ENCODE measurements around the gene LCN10. TPM values are rescaled to one million over a fixed set of nuclear protein-coding genes. Genes with fewer than 3 reads are reported as not detected.
"Not testable (repeated sequence)": the region's sequence is repeated elsewhere in the genome, so short reads cannot be mapped to it uniquely, and the experiment has no call there.

The LCN10 gene
- total and polyA plus RNA-seq, 2 of the 13 experiments (the other 11 are each of a cell fraction or from before 2014, with no cell fraction given) = 0.53 to 0.61 TPM

DNA sequence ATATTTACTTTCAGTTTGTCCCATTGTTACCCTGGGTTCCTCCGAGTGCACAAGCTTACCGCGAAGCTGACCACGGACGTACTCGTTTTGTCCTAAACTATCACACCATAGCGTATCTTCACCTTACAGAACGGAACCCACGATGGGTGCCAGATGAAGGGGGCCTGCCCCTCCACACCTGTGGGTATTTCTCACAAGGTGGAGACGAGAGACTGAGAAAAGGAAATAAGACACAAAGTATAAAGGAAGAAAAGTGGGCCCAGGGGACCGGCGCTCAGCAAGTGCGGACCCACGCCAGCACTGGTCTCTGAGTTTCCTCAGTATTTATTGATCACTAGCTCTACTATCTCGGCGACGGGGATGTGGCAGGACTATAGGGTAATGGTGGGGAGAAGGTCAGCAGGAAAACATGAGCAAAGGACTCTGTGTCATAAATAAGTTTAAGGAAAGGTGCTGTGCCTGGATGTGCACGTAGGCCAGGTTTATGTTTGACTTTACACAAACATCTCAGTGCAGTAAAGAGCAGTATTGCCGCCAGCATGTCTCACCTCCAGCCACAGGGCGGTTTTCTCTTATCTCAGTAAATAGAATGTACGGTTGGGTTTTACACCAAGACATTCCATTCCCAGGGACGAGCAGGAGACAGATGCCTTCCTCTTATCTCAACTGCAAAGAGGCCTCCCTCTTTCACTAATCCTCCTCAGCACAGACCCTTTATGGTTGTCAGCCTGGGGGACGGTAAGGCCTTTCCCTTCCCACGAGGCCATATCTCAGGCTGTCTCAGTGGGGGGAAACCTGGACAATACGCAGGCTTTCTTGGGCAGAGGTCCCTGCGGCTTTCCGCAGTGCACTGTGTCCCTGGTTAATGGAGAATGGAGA lies 46.1 kb upstream of the LCN10 start (continued):
- TF ChIP-seq ZNF503 (CRISPR knock-in tag; IDR thresholded peaks at IDR 0.05) (peak; percentile 85), CBX1 (IDR thresholded peaks at IDR 0.05; ENCODE audit: low read depth) (peak; percentile 56), DMAP1 (CRISPR knock-in tag; IDR thresholded peaks at IDR 0.05) (peak; percentile 46; the same call in 1 of the 2 replicates), ZNF275 (CRISPR knock-in tag; IDR thresholded peaks at IDR 0.05; ENCODE audit: borderline replicate concordance) (peak; percentile 65; the same call in 1 of the 2 replicates), NONO (CRISPR knock-in tag; conservative IDR thresholded peaks at IDR 0.05) (peak; percentile 75), STAG1 (CRISPR knock-in tag; IDR thresholded peaks at IDR 0.05) (peak; percentile 14; the same call in 1 of the 2 replicates), SPEN (CRISPR knock-in tag; IDR thresholded peaks at IDR 0.05; ENCODE audit: low read depth) (peak; percentile 38; the same call in 1 of the 2 replicates), SOX5 (CRISPR knock-in tag; IDR thresholded peaks at IDR 0.05; ENCODE audit: borderline replicate concordance) (peak; percentile 50; the same call in 1 of the 2 replicates), HNF4G (IDR thresholded peaks at IDR 0.05; ENCODE audit: borderline replicate concordance, low read depth, low read length) (0 out of 2 replicates have a peak, but pooled peaks have one; percentile 10), MED1 (CRISPR knock-in tag; IDR thresholded peaks at IDR 0.05) (peak; percentile 99), ZBTB7B (CRISPR knock-in tag; IDR thresholded peaks at IDR 0.05) (peak; percentile 64; the same call in 1 of the 2 replicates), ZNF441 (CRISPR knock-in tag; IDR thresholded peaks at IDR 0.05; ENCODE audit: borderline replicate concordance) (0 out of 2 replicates have a peak, but pooled peaks have one; percentile 40), ZNF615 (CRISPR knock-in tag; IDR thresholded peaks at IDR 0.05; ENCODE audit: borderline replicate concordance) (peak; percentile 16; the same call in 1 of the 2 replicates), HOXD1 (CRISPR knock-in tag; IDR thresholded peaks at IDR 0.05) (peak; percentile 69; the same call in 1 of the 2 replicates)
- not testable (repeated sequence) for TF ChIP-seq NONO (IDR thresholded peaks at IDR 0.05); HNF4G (CRISPR knock-in tag; IDR thresholded peaks at IDR 0.05; ENCODE audit: borderline replicate concordance, low read depth)
- TF ChIP-seq, protein P1, sequence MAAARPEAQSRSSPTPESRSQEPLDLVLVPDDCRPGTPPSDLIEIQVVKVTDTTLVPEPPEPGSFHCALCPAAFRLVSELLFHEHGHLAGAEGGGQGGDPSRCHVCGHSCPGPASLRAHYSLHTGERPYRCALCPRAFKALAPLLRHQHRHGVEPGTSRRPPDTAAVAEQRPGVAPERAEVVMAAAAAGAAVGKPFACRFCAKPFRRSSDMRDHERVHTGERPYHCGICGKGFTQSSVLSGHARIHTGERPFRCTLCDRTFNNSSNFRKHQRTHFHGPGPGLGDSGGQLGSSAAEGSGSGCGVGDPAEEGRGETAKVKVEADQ (CRISPR knock-in tag; IDR thresholded peaks at IDR 0.05; ENCODE audit: borderline replicate concordance) = 0 out of 2 replicates have a peak, but pooled peaks have one; percentile 71
- TF ChIP-seq, protein P2, sequence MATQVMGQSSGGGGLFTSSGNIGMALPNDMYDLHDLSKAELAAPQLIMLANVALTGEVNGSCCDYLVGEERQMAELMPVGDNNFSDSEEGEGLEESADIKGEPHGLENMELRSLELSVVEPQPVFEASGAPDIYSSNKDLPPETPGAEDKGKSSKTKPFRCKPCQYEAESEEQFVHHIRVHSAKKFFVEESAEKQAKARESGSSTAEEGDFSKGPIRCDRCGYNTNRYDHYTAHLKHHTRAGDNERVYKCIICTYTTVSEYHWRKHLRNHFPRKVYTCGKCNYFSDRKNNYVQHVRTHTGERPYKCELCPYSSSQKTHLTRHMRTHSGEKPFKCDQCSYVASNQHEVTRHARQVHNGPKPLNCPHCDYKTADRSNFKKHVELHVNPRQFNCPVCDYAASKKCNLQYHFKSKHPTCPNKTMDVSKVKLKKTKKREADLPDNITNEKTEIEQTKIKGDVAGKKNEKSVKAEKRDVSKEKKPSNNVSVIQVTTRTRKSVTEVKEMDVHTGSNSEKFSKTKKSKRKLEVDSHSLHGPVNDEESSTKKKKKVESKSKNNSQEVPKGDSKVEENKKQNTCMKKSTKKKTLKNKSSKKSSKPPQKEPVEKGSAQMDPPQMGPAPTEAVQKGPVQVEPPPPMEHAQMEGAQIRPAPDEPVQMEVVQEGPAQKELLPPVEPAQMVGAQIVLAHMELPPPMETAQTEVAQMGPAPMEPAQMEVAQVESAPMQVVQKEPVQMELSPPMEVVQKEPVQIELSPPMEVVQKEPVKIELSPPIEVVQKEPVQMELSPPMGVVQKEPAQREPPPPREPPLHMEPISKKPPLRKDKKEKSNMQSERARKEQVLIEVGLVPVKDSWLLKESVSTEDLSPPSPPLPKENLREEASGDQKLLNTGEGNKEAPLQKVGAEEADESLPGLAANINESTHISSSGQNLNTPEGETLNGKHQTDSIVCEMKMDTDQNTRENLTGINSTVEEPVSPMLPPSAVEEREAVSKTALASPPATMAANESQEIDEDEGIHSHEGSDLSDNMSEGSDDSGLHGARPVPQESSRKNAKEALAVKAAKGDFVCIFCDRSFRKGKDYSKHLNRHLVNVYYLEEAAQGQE (IDR thresholded peaks at IDR 0.05; ENCODE audit: borderline replicate concordance in 1 of 2, low read depth in 1 of 2, low read length in 2 of 2) = 0 out of 4 replicates have a peak, but pooled peaks of 1 of the 2 experiments have one; percentile 11
